Stimulated activated CD4-positive, alpha-beta T cell treated with anti-CD3 and anti-CD28 coated beads, Interleukin-4, amount 100 ng/mL, for 1 hour (primary cell): ENCODE measurements around the gene EFNA5.

ENCODE experiments used
- DNase-seq: peaks from one replicate; pipeline ENCODE4 v3.0.0-alpha.2; 2020

The EFNA5 gene

GRCh38 chr5:107601076-107601475, 69.7 kb downstream of the EFNA5 start:
- no peak for DNase-seq

GRCh38 chr5:107598958-107599357, 71.8 kb downstream of the EFNA5 start:
- no peak for DNase-seq

GRCh38 chr5:107597803-107598202, 72.9 kb downstream of the EFNA5 start:
- DNase-seq = no peak

GRCh38 chr5:107597247-107597646, 73.5 kb downstream of the EFNA5 start:
- DNase-seq = no peak

- DNase-seq = no peak
Observed at GRCh38 chr5:107594253-107595045, 76.3 kb downstream of the EFNA5 start.

GRCh38 chr5:107593009-107593408, 77.7 kb downstream of the EFNA5 start:
- no peak for DNase-seq

- no peak for DNase-seq
Observed at GRCh38 chr5:107592515-107592914, 78.2 kb downstream of the EFNA5 start.

- no peak for DNase-seq
Observed at GRCh38 chr5:107590686-107591085, 80.1 kb downstream of the EFNA5 start.

- no peak for DNase-seq
Observed at GRCh38 chr5:107589520-107590193, 81.1 kb downstream of the EFNA5 start.

- no peak for DNase-seq
Observed at GRCh38 chr5:107582625-107583024, 88.1 kb downstream of the EFNA5 start.

GRCh38 chr5:107580889-107581820, 89.6 kb downstream of the EFNA5 start:
- no peak for DNase-seq

GRCh38 chr5:107578051-107578635, 92.6 kb downstream of the EFNA5 start:
- DNase-seq = no peak

GRCh38 chr5:107577394-107577950, 93.3 kb downstream of the EFNA5 start:
- no peak for DNase-seq

- no peak for DNase-seq
Observed at GRCh38 chr5:107576736-107577393, 93.9 kb downstream of the EFNA5 start.

- DNase-seq = no peak
Observed at GRCh38 chr5:107576155-107576554, 94.6 kb downstream of the EFNA5 start.

GRCh38 chr5:107574287-107574686, 96.5 kb downstream of the EFNA5 start:
- no peak for DNase-seq

GRCh38 chr5:107572715-107573368, 97.9 kb downstream of the EFNA5 start:
- DNase-seq = no peak

- peak; percentile 88 for DNase-seq
Observed at GRCh38 chr5:107571621-107572536, 98.9 kb downstream of the EFNA5 start.

GRCh38 chr5:107570805-107571531, 99.8 kb downstream of the EFNA5 start:
- no peak for DNase-seq

- DNase-seq = no peak
Observed at GRCh38 chr5:107570181-107570580, 100.6 kb downstream of the EFNA5 start.
